Heart right ventricle (tissue), 16 donors: ENCODE data around the gene OGT. TPM values are rescaled to one million over a fixed set of nuclear protein-coding genes. Genes with fewer than 3 reads are reported as not detected.
A peak's percentile ranks its signal among the peaks of the same experiment; 100 is the strongest.

ENCODE experiments used
- ATAC-seq, 8 donors: fragments of 200-7000 bp; cut with Tn5 transposase; one replicate each; pipeline ENCODE4 v1.9.1; 2020; ENCODE audit warnings: mild to moderate bottlenecking in 8 of 8, moderate library complexity in 8 of 8, moderate number of reproducible peaks in 1 of 8
- DNase-seq, 2 donors: peaks; one replicate each; pipeline ENCODE4 v3.0.0-alpha.2; 2020
- H3K27ac ChIP-seq, 10 donors: fragments of 200-600 bp; sonication (generic) in 2 of 10; one replicate each; pipeline versions ENCODE4 v1.5.0 to v1.8.0; 2020 to 2022; ENCODE audit warnings: mild to moderate bottlenecking in 3 of 10
- H3K27me3 ChIP-seq, 7 donors: fragments of 200-600 bp; one replicate each; pipeline ENCODE4 v1.8.0; 2021 to 2022; ENCODE audit warnings: mild to moderate bottlenecking in 2 of 7
- H3K36me3 ChIP-seq, 9 donors: fragments of 200-600 bp; sonication (generic) in 1 of 9; one replicate each; pipeline versions ENCODE4 v1.5.0 to v1.8.0; 2020 to 2022; ENCODE audit warnings: mild to moderate bottlenecking in 2 of 9
- H3K4me1 ChIP-seq, 9 donors: fragments of 200-600 bp; sonication (generic) in 1 of 9; one replicate each; pipeline versions ENCODE4 v1.5.0 to v1.8.0; 2020 to 2022; ENCODE audit warnings: mild to moderate bottlenecking in 4 of 9
- H3K4me3 ChIP-seq, 10 donors: fragments of 200-600 bp; sonication (generic) in 2 of 10; one replicate each; pipeline versions ENCODE4 v1.5.0 to v1.8.0; 2020 to 2022; ENCODE audit warnings: mild to moderate bottlenecking in 7 of 10, moderate library complexity in 2 of 10
- H3K9me3 ChIP-seq, 11 donors: fragments of 200-600 bp in 10 of 11; sonication (generic) in 2 of 11; one replicate each; pipeline versions ENCODE4 v1.5.0 to v1.8.0; 2013 to 2022; ENCODE audit warnings: mild to moderate bottlenecking in 2 of 11, control low read depth in 1 of 11, moderate library complexity in 1 of 11
- CTCF ChIP-seq, 9 donors: fragments of 200-600 bp; sonication (generic) in 2 of 9; IDR thresholded peaks; one replicate each; pipeline versions ENCODE4 v1.5.0 to v1.8.0; 2021 to 2022; ENCODE audit warnings: antibody characterized with exemption in 9 of 9, mild to moderate bottlenecking in 5 of 9, moderate library complexity in 1 of 9
- WGBS, 2 donors: extraction: QIAGEN DNeasy Blood & Tissue Kit; methylation state at CpG; one replicate each; pipeline ENCODE4 v1.1.7; 2013; ENCODE audit warnings: inconsistent platforms in 1 of 2; 5-methylcytosine and 5-hydroxymethylcytosine counted together
- intact Hi-C, 10 donors: fragments of 100-400 bp; cut with DNase I; formaldehyde crosslinking; loops; one replicate each; pipeline versions ENCODE4 v1.11.1 to v1.14.2; 2022
- polyA plus RNA-seq, 2 donors: library from polyadenylated mRNA; stranded (reverse); fragments of 200-250 nt; gene quantifications; one replicate each; pipeline ENCODE4 v1.2.3, GENCODE V29; 2013
- total RNA-seq, 10 donors: library from RNA; stranded (reverse); fragmentation: NEBNext Ultra II Directional in 3 of 10; extraction: Animal tissue kit (Norgen Biotek cat#: 25700) in 3 of 10; gene quantifications; one replicate each; pipeline versions ENCODE4 v1.2.1 to v1.2.4, GENCODE V29; 2021 to 2023
- donor health status: Arrhythmogenic right ventricular cardiomyopathy.
- donor health status: ischemic (EF 13 %, LVEDD 7.1; RV severe dilation, severe dysfunction).
- donor health status: healthy with polysubstance abuse.
- donor health status: DM: no; HTN: yes; CAD: no.
- donor health status: DM: no; HTN: no; CAD: no.
- donor health status: ischemic (EF 25% LVEDD 6.9; RV normal size, moderate dysfunction).
- donor health status: ischemic (EF 25% LVEDD 5.7; RV mildly dilated, moderate dysfunction).
- donor health status: healthy.
- donor health status: DM: yes; HTN: yes; CAD: no.
- donor health status: Ischemic cardiomyopathy.
- donor health status: ischemic (EF 35%, LVEDD 5.7; RV mildly dilated, moderate dysfunction).
- donor health status: nonischemic (EF 11% LVEDD 7.7; RV severe dilation, severe dysfunction).
- donor health status: DM: yes; HTN: yes; CAD: no.
- donor health status: PGD.
- donor health status: ischemic (EF 29% LVEDD 5.4; RV normal size, mild dysfunction).
- donor health status: nonischemic (EF 23%, LVEDD 6.1; RV moderate dilation, normal function).

Gene OGT
- total and polyA plus RNA-seq, 12 donors, result 16.1 to 92.1 (median 77.8) TPM

GRCh38 chrX:71619986-71620385, 87.1 kb downstream of the OGT start:
- Histone ChIP-seq H3K36me3 (peaks cover 0 to 1% (median 0%) of the 10 kb centered on the region in 9 donors), H3K9me3 (no peaks in the 10 kb centered on the region), H3K4me1 (peaks cover 0 to 41% (median 14%) of the 10 kb centered on the region in 9 donors), H3K27me3 (no peaks in the 10 kb centered on the region), H3K27ac (peak overlapping the region in 1 of 10 donors; percentile 34), H3K4me3 (no peak overlapping the region)
- TF ChIP-seq CTCF (IDR thresholded peaks at IDR 0.05), result no peak
- DNase-seq (no peak), ATAC-seq (no peak)
- WGBS, 2 donors, result 82 to 92% methylated on average over 1 of the region's 1 CpG
- intact Hi-C loops, result no loop called here

- H3K4me3 ChIP-seq, result no peak overlapping the region
- ATAC-seq (peak in 4 of 8 donors; percentile 43 to 64 (median 54)), DNase-seq (peak in 1 of 2 donors; percentile 6)
- H3K36me3 ChIP-seq, result no peaks in the 10 kb centered on the region
- no peaks in the 10 kb centered on the region for H3K27me3 ChIP-seq
- 32 to 35% methylated on average over 6 of the region's 6 CpGs for WGBS, 2 donors
- no peaks in the 10 kb centered on the region for H3K9me3 ChIP-seq
- peak overlapping the region in 7 of 10 donors; percentile 63 to 85 (median 74) for H3K27ac ChIP-seq
- intact Hi-C loops, result no loop called here
- TF ChIP-seq CTCF (IDR thresholded peaks at IDR 0.05), result no peak
- peaks cover 0 to 41% (median 14%) of the 10 kb centered on the region in 9 donors for H3K4me1 ChIP-seq
Measured at GRCh38 chrX:71621603-71622002, 88.7 kb downstream of the OGT start.

- H3K4me3 ChIP-seq, result no peak overlapping the region
- DNase-seq, result no peak
- H3K9me3 ChIP-seq, result no peaks in the 10 kb centered on the region
- H3K27me3 ChIP-seq, result no peaks in the 10 kb centered on the region
- intact Hi-C loops, result no loop called here
- peak overlapping the region; percentile 2 to 85 (median 73) for H3K27ac ChIP-seq
- WGBS, 2 donors, result 79 to 86% methylated on average over 9 of the region's 9 CpGs
- H3K4me1 ChIP-seq, result peaks cover 0 to 41% (median 14%) of the 10 kb centered on the region in 9 donors
- TF ChIP-seq CTCF (IDR thresholded peaks at IDR 0.05), result no peak
- peak in 1 of 8 donors; percentile 5 for ATAC-seq
- no peaks in the 10 kb centered on the region for H3K36me3 ChIP-seq
Measured at GRCh38 chrX:71622032-71622575, 89.2 kb downstream of the OGT start.

- WGBS, 2 donors, result 20 to 26% methylated on average over 11 to 13 of the region's 13 CpGs
- DNase-seq (peak; percentile 75 to 78), ATAC-seq (peak; percentile 85 to 94 (median 88))
- Histone ChIP-seq H3K27me3 (no peaks in the 10 kb centered on the region), H3K36me3 (no peaks in the 10 kb centered on the region), H3K9me3 (no peaks in the 10 kb centered on the region), H3K4me1 (peaks cover 0 to 41% (median 14%) of the 10 kb centered on the region in 9 donors), H3K27ac (peak overlapping the region; percentile 48 to 85 (median 73)), H3K4me3 (no peak overlapping the region)
- TF ChIP-seq CTCF (IDR thresholded peaks at IDR 0.05), result peak in 2 of 9 donors; percentile 19 to 47
- intact Hi-C loops, result no loop called here
Measured at GRCh38 chrX:71622576-71623450, 89.9 kb downstream of the OGT start.
